Measurements from ENCODE around the gene MAD1L1.
"Not testable (repeated sequence)": the region's sequence is repeated elsewhere in the genome, so short reads cannot be mapped to it uniquely, and the experiment has no call there.

Gene MAD1L1

DNA sequence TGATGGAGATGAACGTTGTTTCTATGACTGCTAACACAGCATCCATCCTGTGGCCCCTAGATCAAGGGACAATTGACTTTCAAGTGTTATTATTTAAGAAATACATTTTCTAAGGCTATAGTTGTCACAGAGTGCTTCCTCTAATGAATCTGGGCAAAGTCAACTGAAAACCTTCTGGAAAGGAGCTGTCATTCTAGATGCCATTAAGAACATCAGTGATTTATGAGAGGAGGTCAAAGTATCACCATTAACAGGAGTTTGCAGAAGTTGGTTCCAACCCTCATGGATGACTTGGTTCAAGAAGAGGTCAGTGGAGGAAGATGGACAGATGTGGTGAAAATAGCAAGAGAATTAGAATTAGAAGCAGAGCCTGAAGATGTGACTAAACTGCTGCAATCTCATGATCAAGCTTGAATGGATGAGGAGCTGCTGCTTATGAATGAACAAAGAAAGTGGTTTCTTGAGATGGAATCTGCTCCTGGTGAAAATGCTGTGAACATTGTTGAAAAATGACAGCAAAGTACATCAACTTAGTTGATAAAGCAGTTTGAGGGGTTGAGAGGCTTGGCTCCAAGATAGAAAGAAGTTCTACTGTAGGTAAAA lies 400.7 kb downstream of the MAD1L1 start:
- H3K4me1 ChIP-seq (ENCODE audit: control insufficient read depth, insufficient read depth, low read length), result not testable (repeated sequence)

DNA sequence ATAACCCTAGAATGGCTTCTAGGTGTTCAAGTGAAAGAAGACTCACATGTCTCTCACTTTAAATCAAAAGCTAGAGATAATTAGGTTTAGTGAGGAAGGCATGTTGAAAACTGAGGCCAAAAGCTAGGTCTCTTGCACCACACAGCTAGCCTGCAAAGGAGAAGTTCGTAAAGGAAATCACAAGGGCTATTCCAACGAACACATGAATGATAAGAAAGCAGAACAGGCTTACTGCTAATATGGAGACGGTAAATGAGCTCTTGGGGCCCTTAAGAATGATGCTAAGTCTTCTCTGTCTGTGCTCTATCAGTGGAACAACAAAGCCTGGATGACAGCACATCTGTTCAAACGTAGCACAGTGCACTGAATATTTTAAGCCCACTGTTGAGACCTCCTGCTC lies 401.3 kb downstream of the MAD1L1 start:
- not testable (repeated sequence) for H3K36me3 ChIP-seq (ENCODE audit: control insufficient read depth, insufficient read depth, low read length); H3K27me3 ChIP-seq (ENCODE audit: control insufficient read depth, insufficient read depth, low read length); H3K4me1 ChIP-seq (ENCODE audit: control insufficient read depth, insufficient read depth, low read length); H3K4me3 ChIP-seq (ENCODE audit: low read length); H3K27ac ChIP-seq (ENCODE audit: low read depth, low read length); H3K9ac ChIP-seq (ENCODE audit: low read length)

More for the DNA sequence above, 400.7 kb downstream of the MAD1L1 start:
- H3K27ac ChIP-seq (ENCODE audit: low read depth, low read length); H3K36me3 ChIP-seq (ENCODE audit: control insufficient read depth, insufficient read depth, low read length); H3K4me3 ChIP-seq (ENCODE audit: low read length); H3K27me3 ChIP-seq (ENCODE audit: control insufficient read depth, insufficient read depth, low read length); H3K9ac ChIP-seq (ENCODE audit: low read length): not testable (repeated sequence)

DNA sequence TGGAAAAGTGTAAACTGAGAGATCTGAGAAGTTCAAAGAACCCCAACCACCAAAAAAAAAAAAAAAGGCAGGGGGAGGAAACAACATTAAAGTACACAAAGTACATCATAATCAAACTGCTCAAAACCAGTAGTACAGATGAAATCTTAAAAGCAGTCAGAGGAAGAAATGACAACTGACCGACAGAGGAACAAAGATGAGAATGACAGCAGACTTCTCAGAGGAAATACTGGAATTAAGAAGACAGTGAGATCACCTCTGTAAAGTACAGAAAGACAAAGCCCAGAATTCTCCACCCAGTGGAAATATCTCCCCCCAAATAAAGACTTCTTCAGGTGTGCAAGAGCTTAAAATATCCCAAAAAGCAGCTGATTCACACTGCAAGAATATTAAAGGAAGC lies 403.1 kb downstream of the MAD1L1 start:
- H3K27me3 ChIP-seq (ENCODE audit: control insufficient read depth, insufficient read depth, low read length); H3K27ac ChIP-seq (ENCODE audit: low read depth, low read length); H3K36me3 ChIP-seq (ENCODE audit: control insufficient read depth, insufficient read depth, low read length); H3K9ac ChIP-seq (ENCODE audit: low read length); H3K4me3 ChIP-seq (ENCODE audit: low read length); H3K4me1 ChIP-seq (ENCODE audit: control insufficient read depth, insufficient read depth, low read length): not testable (repeated sequence)

DNA sequence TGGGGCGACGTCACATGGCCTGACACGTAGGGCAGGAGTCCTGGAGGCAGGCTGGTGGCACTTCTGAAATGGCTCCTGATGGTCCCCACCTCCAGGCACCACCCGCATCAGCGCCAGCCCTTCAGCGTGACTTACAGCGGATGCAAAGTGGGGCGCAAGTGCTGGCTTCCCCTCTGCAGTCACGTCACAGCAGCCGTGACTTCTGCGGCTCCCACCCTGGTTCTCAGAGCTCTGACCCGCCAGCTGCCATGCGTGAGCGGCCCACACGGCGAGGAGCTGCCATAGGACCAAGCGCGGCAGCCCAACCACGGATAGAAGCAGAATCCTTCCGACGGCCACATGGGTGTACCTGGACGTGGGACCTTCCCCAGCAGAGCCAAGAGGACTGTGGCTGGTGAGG lies 403.6 kb downstream of the MAD1L1 start:
- Histone ChIP-seq H3K27ac (ENCODE audit: low read depth, low read length) (no peak overlapping the region), H3K27me3 (ENCODE audit: control insufficient read depth, insufficient read depth, low read length) (no peaks in the 10 kb centered on the region), H3K4me3 (ENCODE audit: low read length) (no peak overlapping the region), H3K36me3 (ENCODE audit: control insufficient read depth, insufficient read depth, low read length) (no peaks in the 10 kb centered on the region), H3K4me1 (ENCODE audit: control insufficient read depth, insufficient read depth, low read length) (no peaks in the 10 kb centered on the region), H3K9ac (ENCODE audit: low read length) (no peak overlapping the region)

DNA sequence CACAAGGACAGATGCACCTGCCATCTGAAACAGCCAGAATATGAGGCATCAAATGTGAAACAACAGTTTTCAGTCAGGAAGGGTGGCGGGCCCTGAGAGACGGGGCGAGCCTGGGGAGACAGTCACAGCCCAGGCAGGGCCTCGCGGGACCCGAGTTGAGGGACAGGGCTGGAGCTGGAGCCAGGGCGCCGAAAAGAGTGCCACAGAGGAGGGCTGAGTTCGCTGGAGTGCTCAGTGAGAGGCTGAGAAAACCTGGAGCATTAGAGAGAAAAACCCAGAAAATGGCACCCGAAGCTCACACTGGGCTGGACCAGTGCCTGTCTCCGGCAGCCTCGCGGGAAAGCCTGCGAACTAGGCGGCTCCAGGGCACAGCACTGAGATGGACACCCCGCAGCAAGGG lies 404.6 kb downstream of the MAD1L1 start:
- not testable (repeated sequence) for H3K4me1 ChIP-seq (ENCODE audit: control insufficient read depth, insufficient read depth, low read length); H3K4me3 ChIP-seq (ENCODE audit: low read length); H3K27me3 ChIP-seq (ENCODE audit: control insufficient read depth, insufficient read depth, low read length); H3K27ac ChIP-seq (ENCODE audit: low read depth, low read length); H3K36me3 ChIP-seq (ENCODE audit: control insufficient read depth, insufficient read depth, low read length); H3K9ac ChIP-seq (ENCODE audit: low read length)

DNA sequence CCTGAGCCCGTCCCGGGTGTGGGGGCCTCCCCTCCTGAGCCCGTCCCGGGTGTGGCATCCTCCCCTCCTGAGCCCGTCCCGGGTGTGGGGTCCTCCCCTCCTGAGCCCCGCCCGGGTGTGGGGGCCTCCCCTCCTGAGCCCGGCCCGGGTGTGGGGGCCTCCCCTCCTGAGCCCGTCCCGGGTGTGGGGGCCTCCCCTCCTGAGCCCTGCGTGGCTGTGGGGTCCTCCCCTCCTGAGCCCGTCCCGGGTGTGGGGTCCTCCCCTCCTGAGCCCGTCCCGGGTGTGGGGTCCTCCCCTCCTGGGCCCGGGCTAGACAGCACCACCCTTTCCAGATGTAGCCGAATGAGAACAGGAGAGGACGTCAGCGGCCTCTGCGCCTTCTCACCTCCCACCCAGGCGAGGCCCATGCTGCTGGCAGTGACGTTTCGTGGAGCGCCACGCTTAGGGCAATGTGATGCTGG lies 405.2 kb downstream of the MAD1L1 start:
- not testable (repeated sequence) for H3K4me3 ChIP-seq (ENCODE audit: low read length); H3K9ac ChIP-seq (ENCODE audit: low read length); H3K36me3 ChIP-seq (ENCODE audit: control insufficient read depth, insufficient read depth, low read length); H3K27me3 ChIP-seq (ENCODE audit: control insufficient read depth, insufficient read depth, low read length); H3K27ac ChIP-seq (ENCODE audit: low read depth, low read length); H3K4me1 ChIP-seq (ENCODE audit: control insufficient read depth, insufficient read depth, low read length)

DNA sequence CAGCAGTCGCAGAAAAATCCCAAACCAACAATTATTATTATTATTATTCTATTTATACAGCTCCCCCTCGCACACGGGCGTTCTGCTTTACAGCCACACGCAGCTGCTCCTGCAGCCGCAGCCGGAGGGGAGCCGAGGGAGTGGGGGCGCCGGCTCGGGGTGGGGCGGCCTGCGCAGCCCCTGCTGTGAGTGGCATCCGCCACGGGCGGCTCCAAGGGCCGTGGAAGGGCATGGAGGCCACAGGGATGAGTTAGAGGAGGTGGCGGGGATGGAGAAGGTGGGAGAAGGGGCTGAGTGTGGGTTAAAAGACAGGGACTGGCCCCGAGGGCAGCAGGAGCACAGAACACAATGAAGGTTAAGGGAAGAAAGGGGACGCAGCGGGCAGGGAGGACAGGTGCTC lies 405.8 kb downstream of the MAD1L1 start:
- not testable (repeated sequence) for H3K4me3 ChIP-seq (ENCODE audit: low read length); H3K27ac ChIP-seq (ENCODE audit: low read depth, low read length); H3K27me3 ChIP-seq (ENCODE audit: control insufficient read depth, insufficient read depth, low read length); H3K36me3 ChIP-seq (ENCODE audit: control insufficient read depth, insufficient read depth, low read length); H3K9ac ChIP-seq (ENCODE audit: low read length); H3K4me1 ChIP-seq (ENCODE audit: control insufficient read depth, insufficient read depth, low read length)

DNA sequence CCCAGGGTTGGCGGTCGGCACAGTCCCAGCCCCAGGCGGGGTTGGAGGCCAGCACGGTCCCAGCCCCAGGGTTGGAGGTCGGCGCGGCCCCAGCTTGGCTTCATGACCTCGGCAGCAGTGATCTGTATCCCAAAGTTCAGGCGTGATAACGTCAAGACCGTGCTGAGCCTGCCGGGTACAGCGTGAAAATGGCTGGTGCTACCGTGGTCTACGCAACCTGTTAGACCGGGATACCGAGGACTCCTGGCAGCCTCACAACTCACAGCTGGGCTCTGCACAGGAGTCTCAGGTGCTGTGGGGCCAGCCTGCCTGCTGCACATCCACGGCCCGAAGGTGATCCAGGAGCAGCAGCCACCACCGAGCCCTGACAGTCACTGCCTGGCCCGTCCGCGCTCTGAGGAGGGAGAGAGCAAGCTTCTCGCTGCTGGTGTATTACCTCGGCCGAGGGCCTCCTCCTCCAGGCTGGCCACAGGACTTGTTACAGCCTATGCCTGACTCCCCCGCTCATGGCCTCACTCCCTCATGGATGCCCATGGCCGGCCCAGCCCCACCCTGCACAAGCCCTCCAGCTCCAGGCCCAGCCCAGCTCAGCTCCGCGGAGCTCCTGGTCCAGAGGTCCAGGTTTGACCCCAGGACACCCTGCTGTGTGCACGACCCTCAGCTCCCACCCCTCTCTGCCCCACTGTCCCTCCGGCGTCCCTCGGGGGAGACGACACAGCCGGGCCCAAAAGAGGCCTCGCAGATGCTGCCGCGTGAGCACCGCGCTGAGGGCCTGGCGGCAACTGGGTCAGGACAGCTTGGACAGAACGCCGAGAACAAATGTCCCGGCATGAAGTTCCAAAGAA lies 406.6 kb downstream of the MAD1L1 start:
- no peaks in the 10 kb centered on the region for H3K36me3 ChIP-seq (ENCODE audit: control insufficient read depth, insufficient read depth, low read length)
- no peak overlapping the region for H3K27ac ChIP-seq (ENCODE audit: low read depth, low read length)
- H3K4me3 ChIP-seq (ENCODE audit: low read length), result no peak overlapping the region
- no peaks in the 10 kb centered on the region for H3K4me1 ChIP-seq (ENCODE audit: control insufficient read depth, insufficient read depth, low read length)
- no peaks in the 10 kb centered on the region for H3K27me3 ChIP-seq (ENCODE audit: control insufficient read depth, insufficient read depth, low read length)
- no peak overlapping the region for H3K9ac ChIP-seq (ENCODE audit: low read length)

DNA sequence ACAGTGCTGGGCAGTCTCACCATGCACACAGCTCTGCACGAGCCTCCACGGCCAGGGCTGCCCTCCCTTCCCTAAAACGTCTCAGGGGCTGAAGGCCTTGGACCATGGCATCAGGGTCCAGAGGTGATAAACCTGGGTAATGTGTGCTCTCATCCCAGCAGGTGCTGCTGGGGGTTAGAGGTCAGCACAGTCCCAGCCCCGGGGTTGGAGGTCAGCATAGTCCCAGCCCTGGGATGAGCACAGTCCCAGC lies 407.2 kb downstream of the MAD1L1 start:
- not testable (repeated sequence) for H3K4me1 ChIP-seq (ENCODE audit: control insufficient read depth, insufficient read depth, low read length); H3K27ac ChIP-seq (ENCODE audit: low read depth, low read length); H3K36me3 ChIP-seq (ENCODE audit: control insufficient read depth, insufficient read depth, low read length); H3K27me3 ChIP-seq (ENCODE audit: control insufficient read depth, insufficient read depth, low read length); H3K9ac ChIP-seq (ENCODE audit: low read length); H3K4me3 ChIP-seq (ENCODE audit: low read length)

DNA sequence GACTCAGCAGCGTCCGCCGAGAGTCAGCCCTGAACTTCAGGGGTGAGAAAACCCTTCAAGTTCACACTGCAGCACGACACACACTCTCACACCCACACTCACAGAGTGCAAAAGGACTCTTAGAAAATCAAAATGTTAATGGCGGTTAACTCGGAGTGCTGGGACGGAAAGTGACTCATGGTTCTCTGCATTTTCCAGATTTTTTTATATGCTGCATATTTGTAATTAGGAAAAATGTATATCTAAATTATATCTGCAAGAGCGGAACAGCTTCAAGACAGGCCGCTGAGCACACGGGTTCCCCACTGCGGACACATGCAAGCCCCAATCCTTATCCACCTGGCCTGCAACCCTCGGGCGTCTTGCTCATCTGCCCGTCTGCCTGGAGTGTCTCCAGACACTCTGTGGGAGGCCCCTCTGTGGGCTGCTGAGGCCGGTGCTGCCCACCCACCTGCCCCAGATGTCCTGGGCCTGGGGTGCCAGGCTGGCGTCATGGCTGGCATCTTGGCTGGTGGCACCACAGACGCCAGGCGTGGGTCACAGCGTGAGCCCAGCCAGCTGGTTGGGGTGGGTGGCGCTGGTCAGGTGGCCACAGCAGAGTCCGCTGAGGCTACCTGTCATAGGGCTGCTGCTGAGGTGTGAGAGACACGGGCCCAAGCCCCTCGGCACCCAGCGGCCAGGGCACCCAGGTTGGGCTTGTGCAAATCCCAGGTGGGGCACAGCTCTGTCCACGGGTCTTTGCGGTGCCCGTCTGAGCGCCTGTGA lies 407.7 kb downstream of the MAD1L1 start:
- not testable (repeated sequence) for H3K27ac ChIP-seq (ENCODE audit: low read depth, low read length); H3K27me3 ChIP-seq (ENCODE audit: control insufficient read depth, insufficient read depth, low read length); H3K4me3 ChIP-seq (ENCODE audit: low read length); H3K36me3 ChIP-seq (ENCODE audit: control insufficient read depth, insufficient read depth, low read length); H3K4me1 ChIP-seq (ENCODE audit: control insufficient read depth, insufficient read depth, low read length); H3K9ac ChIP-seq (ENCODE audit: low read length)

DNA sequence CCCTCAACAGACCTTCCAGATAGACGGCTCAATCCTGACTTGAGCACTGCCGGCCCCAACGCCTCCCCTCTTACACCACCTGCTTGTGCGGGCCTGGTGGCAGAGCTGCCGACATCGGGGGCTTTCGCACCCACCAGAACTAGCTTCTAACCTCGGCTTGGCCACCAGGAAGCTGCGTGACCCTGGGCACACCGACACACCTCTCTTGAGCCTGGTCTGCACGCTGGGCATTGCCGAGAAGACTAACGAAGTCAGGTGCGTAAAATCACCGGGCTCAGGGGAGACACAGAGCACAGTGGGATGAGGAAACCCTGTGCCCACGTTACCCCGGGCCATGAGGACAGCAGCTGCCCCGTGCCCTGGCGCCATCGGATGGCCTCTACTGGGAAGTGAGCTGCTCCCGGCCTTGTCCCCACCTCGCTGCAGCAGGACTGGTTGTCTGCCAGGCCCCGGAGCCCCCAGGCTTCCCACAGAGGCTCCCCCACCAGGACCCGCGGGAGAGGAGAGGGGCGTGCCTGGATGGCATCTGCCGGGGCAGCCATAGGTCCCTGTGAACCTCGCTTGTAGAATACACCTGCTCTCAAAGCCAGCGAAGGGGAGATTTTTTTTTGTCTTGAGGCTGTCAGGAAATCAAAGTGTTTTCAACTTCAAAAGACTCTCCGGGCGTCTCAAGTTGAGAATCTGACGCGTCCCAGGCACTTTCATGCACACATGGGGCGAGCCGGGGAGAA lies 408.4 kb downstream of the MAD1L1 start:
- not testable (repeated sequence) for H3K36me3 ChIP-seq (ENCODE audit: control insufficient read depth, insufficient read depth, low read length); H3K9ac ChIP-seq (ENCODE audit: low read length); H3K4me3 ChIP-seq (ENCODE audit: low read length); H3K27ac ChIP-seq (ENCODE audit: low read depth, low read length); H3K27me3 ChIP-seq (ENCODE audit: control insufficient read depth, insufficient read depth, low read length); H3K4me1 ChIP-seq (ENCODE audit: control insufficient read depth, insufficient read depth, low read length)

DNA sequence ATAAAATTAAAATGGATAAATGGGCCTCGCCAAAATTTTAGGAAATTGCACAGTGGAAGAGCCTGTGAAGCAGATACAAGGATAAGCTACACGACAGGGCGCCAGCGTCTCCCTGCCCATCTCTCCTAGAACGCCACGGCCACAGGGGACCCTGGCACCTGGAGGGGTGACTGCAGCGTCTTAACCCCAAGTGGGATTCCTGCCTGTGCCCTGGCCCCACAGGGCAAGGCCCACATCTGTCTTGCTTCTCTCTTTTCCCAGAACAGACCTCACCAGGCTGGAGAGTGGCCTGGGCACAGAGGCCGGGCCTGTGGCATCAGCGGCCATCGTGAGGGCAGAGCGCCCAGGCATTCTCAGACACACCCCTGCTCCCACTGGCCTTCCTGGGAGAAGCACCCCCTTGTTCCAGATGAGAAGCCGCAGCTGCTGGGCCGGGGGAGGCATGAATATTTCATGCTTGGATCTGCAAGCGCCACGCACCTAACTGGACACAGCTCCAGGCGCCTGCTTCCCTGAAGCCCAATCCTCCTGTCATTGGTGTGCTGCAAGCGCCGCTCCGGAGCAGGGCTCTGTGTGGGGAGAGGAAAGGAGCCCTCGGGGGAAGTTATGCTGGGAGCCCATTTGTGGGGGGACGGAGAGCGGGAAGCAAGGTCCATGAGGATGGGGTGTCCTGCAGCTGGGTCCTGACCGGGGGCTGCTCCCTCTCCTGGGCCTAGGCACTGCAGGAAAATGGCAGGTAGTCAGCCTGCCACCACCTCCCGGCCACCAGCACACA lies 409.2 kb downstream of the MAD1L1 start:
- H3K4me1 ChIP-seq (ENCODE audit: control insufficient read depth, insufficient read depth, low read length), result no peaks in the 10 kb centered on the region
- no peaks in the 10 kb centered on the region for H3K27me3 ChIP-seq (ENCODE audit: control insufficient read depth, insufficient read depth, low read length)
- no peak overlapping the region for H3K27ac ChIP-seq (ENCODE audit: low read depth, low read length)
- no peaks in the 10 kb centered on the region for H3K36me3 ChIP-seq (ENCODE audit: control insufficient read depth, insufficient read depth, low read length)
- H3K4me3 ChIP-seq (ENCODE audit: low read length), result no peak overlapping the region
- H3K9ac ChIP-seq (ENCODE audit: low read length), result no peak overlapping the region

Data from rectal smooth muscle tissue (tissue), 1 donor.